22Rv1 (cell line): Measurements from ENCODE around the gene GTPBP4.

Source experiments
- H3K27ac ChIP-seq: fragments of 450-650 bp; 2 replicates; pipeline ENCODE4 v1.5.1; 2017
- CTCF ChIP-seq: fragments of 450-650 bp; IDR thresholded peaks from 2 replicates; pipeline ENCODE4 v1.5.1; 2017; ENCODE audit warnings: mild to moderate bottlenecking
- ZFX ChIP-seq: fragments of 450-650 bp; IDR thresholded peaks from 2 replicates; pipeline ENCODE4 v1.6.1; 2017; ENCODE audit warnings: antibody characterized with exemption, borderline replicate concordance

Gene GTPBP4

GRCh38 chr10:1024103-1024502 lies 35.9 kb downstream of the GTPBP4 start:
- no peak for TF ChIP-seq CTCF
- TF ChIP-seq ZFX: no peak
- H3K27ac ChIP-seq: no peak overlapping the region

- TF ChIP-seq CTCF: no peak
- no peak for TF ChIP-seq ZFX
- H3K27ac ChIP-seq: no peak within 1 kb of the TSS
These were observed 37.4 kb downstream of the GTPBP4 start, which contains the start of gene IDI2 for GRCh38 chr10:1025683-1026082. IDI2 (minus strand) TSS chr10:1025859; CDS start chr10:1024723, 1,136 bp downstream.

GRCh38 chr10:1026578-1026977 lies 38.3 kb downstream of the GTPBP4 start:
- no peak overlapping the region for H3K27ac ChIP-seq
- no peak for TF ChIP-seq ZFX
- TF ChIP-seq CTCF: no peak

DNA sequence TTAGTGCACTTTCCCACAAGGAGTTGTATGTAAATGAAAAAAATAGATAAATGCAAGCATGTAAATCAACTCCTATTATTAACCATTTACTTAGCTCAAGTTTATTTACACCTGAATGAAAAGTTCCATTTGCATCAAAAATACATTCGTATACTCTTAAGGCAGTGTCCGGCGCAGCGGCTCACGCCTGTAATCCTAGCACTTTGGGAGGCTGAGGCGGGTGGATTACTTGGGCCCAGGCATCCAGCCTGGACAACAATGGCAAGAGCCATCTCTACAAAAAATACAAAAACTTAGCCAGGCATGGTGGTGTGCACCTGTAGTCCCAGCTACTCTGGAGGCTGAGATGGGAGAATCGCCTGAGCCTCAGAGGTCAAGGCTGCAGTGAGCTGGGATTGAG lies 41.6 kb downstream of the GTPBP4 start:
- H3K27ac ChIP-seq: no peak overlapping the region
- TF ChIP-seq ZFX (no peak), CTCF (no peak)

GRCh38 chr10:1033601-1034000 lies 45.4 kb downstream of the GTPBP4 start:
- TF ChIP-seq ZFX (no peak), CTCF (no peak)
- H3K27ac ChIP-seq: peak overlapping the region; percentile 52; the same call in 1 of the 2 replicates

DNA sequence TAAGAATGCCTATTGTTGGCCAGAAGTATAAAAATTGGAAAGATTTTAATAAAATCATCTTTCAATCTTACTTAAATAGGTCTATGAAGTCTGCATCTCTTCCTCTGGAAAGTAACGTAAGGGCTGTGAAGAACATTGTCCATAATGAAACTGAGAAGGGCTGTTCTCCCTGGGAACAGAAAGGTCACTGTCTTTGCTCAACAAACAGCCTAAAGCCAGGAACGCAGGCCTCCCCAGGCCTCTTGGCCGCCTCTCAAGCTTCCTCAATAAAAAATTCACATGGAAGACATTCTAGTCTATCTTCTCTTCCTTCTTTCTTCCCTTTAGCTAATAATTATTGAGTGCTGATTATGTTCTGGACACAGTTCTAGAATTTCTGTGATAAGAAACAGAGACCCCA lies 46.5 kb downstream of the GTPBP4 start:
- peak overlapping the region; percentile 52 for H3K27ac ChIP-seq
- TF ChIP-seq ZFX: no peak
- no peak for TF ChIP-seq CTCF

DNA sequence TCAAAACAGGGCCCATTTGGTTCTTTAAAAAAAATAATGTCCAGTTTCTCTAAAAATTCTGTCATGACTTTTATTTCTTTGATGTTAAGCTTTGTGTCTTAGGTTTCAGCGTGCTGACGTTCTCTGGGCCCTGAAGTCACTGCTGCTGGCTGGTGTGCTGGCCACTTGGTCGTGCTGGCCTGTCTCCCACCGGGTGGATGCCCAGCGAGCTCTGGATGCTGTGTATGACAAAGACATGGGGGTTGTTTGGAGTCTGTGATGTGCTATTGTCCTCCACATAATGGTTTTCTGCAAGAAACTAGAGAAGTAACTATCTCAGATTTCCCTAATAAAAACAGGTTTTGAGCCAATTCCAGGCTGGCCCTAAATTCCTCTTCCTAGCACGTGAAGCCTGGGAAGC lies 47.0 kb downstream of the GTPBP4 start:
- TF ChIP-seq CTCF (no peak), ZFX (no peak)

More for the DNA sequence above, 47.0 kb downstream of the GTPBP4 start:
- H3K27ac ChIP-seq: peak overlapping the region; percentile 52
